A172 (cell line): Measurements from ENCODE around the gene FIBP. TPM values are rescaled to one million over a fixed set of nuclear protein-coding genes. Genes with fewer than 3 reads are reported as not detected.

Experiments used
- DNase-seq: peaks from one replicate; pipeline ENCODE4 v3.0.0-alpha.2; 2015; ENCODE audit warnings: low spot score
- total RNA-seq: library from RNA; depleted of rRNA; stranded (reverse); fragments of >200 nt; shearing (Covaris generic); gene quantifications from 2 replicates; pipeline ENCODE4 v1.2.3, GENCODE V29; 2014; rRNA removed

FIBP gene
- 131 and 171 TPM in 2 replicates for total RNA-seq

GRCh38 chr11:65888163-65888814 lies at the start of gene FIBP:
FIBP (minus strand) TSS chr11:65888471; CDS start chr11:65888418, 53 bp downstream.
- peak; percentile 91 for DNase-seq

- no peak for DNase-seq
These were observed 49.5 kb upstream of the FIBP start for GRCh38 chr11:65937766-65938165.

GRCh38 chr11:65934014-65934413 lies 45.7 kb upstream of the FIBP start:
- DNase-seq = no peak

- DNase-seq = no peak
These were observed 44.3 kb upstream of the FIBP start for GRCh38 chr11:65932558-65932919.

GRCh38 chr11:65931773-65932557 lies 43.7 kb upstream of the FIBP start:
- DNase-seq = no peak

- DNase-seq = no peak
These were observed 40.4 kb upstream of the FIBP start for GRCh38 chr11:65928667-65929066.

GRCh38 chr11:65927904-65928397 lies 39.7 kb upstream of the FIBP start:
- DNase-seq = no peak

GRCh38 chr11:65925397-65925796 lies 37.1 kb upstream of the FIBP start:
- no peak for DNase-seq

- no peak for DNase-seq
These were observed 34.3 kb upstream of the FIBP start for GRCh38 chr11:65922565-65922964.

GRCh38 chr11:65921876-65922275 lies 33.6 kb upstream of the FIBP start:
- DNase-seq = no peak

- DNase-seq = no peak
These were observed 32.8 kb upstream of the FIBP start for GRCh38 chr11:65921033-65921555.

GRCh38 chr11:65920372-65920802 lies 32.1 kb upstream of the FIBP start:
- no peak for DNase-seq

GRCh38 chr11:65919573-65920371 lies 31.5 kb upstream of the FIBP start:
- DNase-seq = no peak

GRCh38 chr11:65919141-65919572 lies 30.9 kb upstream of the FIBP start, which contains the start of gene DRAP1:
DRAP1 (plus strand) TSS chr11:65919426; CDS start chr11:65919502, 76 bp downstream.
- DNase-seq = peak; percentile 93

GRCh38 chr11:65918211-65919140 lies 30.2 kb upstream of the FIBP start, which contains the start of gene C11orf68:
C11orf68 (minus strand) TSS chr11:65919062; CDS start chr11:65919031, 31 bp downstream.
- no peak for DNase-seq

- DNase-seq = no peak
These were observed 29.4 kb upstream of the FIBP start for GRCh38 chr11:65917434-65918210.

- DNase-seq = no peak
These were observed 28.8 kb upstream of the FIBP start for GRCh38 chr11:65917077-65917433.

GRCh38 chr11:65916391-65916790 lies 28.1 kb upstream of the FIBP start:
- no peak for DNase-seq

- peak; percentile 99 for DNase-seq
These were observed 27.6 kb upstream of the FIBP start for GRCh38 chr11:65915821-65916251.
